Measurements from ENCODE around the gene NEUROD2.

- TF ChIP-seq CTCF (IDR thresholded peaks at IDR 0.05), result no peak
- TF ChIP-seq POLR2A (IDR thresholded peaks at IDR 0.05), result no peak
These were observed 11.7 kb downstream of the NEUROD2 start for GRCh38 chr17:39595928-39596510.
